ENCODE data around the gene LOXHD1. TPM values are rescaled to one million over a fixed set of nuclear protein-coding genes. Genes with fewer than 3 reads are reported as not detected.

LOXHD1 gene
- not detected for polyA plus RNA-seq (ENCODE audit: low read depth in 6 of 6)

GRCh38 chr18:46657115-46657955, at the start of gene LOXHD1:
TSS of gene LOXHD1 (minus strand) at chr18:46657220. CDS start at chr18:46657033, 187 bp downstream.
- DNase-seq (no peak), ATAC-seq (ENCODE audit: low read depth in 2 of 2) (no peak)
- Mint-ChIP-seq H3K4me3 (no peak within 1 kb of the TSS), H3K9me3 (no peaks in the 10 kb centered on the region), H3K36me3 (no peaks in the 10 kb centered on the region), H3K27ac (peak within 1 kb of the TSS in 1 of 6 donors; percentile 70), H3K27me3 (peaks cover 2 to 7% (median 5%) of the 10 kb centered on the region in 3 donors), H3K4me1 (no peaks in the 10 kb centered on the region)

- ATAC-seq (ENCODE audit: low read depth in 2 of 2), result no peak
- DNase-seq, result no peak
- H3K4me1 Mint-ChIP-seq, result no peaks in the 10 kb centered on the region
- no peak overlapping the region for H3K27ac Mint-ChIP-seq
- no peak overlapping the region for H3K4me3 Mint-ChIP-seq
- no peaks in the 10 kb centered on the region for H3K36me3 Mint-ChIP-seq
- H3K27me3 Mint-ChIP-seq, result peaks cover 0 to 8% (median 0%) of the 10 kb centered on the region in 3 donors
- no peaks in the 10 kb centered on the region for H3K9me3 Mint-ChIP-seq
These were observed 48.5 kb upstream of the LOXHD1 start for GRCh38 chr18:46705521-46705920.

DNA sequence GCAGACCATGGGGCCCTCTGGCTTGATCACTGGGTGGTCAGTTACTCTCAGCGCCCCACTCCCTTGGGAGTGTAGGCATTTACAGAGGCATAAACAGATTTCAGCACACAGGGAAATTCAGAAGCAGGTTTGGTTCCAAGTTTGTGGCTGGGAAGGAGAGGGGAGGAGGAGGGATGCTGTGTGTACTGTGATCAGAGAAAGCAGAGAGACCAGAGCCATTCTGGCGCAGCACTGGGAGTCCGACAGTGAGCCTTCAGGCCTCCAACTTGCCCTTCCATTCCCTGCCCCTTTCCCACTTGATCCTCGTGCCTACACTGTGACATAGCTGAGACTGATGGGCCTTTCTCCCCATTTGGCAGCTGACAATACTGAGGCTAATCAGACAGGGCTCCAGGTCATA, 47.8 kb upstream of the LOXHD1 start:
- Mint-ChIP-seq H3K36me3 (no peaks in the 10 kb centered on the region), H3K4me1 (no peaks in the 10 kb centered on the region), H3K27ac (no peak overlapping the region), H3K27me3 (peaks cover 0 to 8% (median 0%) of the 10 kb centered on the region in 3 donors), H3K4me3 (peak overlapping the region in 1 of 8 donors; percentile 15), H3K9me3 (no peaks in the 10 kb centered on the region)
- DNase-seq, result no peak
- no peak for ATAC-seq (ENCODE audit: low read depth in 2 of 2)

DNA sequence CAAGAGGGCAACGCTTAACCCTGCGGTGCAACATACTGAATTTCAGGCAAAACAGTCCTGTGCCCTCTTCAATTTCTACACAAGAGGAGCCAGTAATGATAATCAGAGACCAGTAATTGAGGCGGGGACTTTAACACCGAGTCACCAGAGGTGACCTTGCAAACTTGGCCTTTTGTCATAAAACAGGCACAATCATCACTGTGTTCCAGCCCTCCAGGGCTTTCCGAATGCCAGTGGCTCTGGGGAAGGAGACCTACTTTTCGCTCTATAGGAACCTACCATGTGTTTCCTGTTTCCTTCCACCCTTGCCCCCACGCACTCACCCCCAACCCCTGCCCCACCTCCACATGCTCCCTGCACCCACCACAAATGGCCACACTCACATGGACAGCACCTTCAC, 47.2 kb upstream of the LOXHD1 start:
- H3K36me3 Mint-ChIP-seq, result no peaks in the 10 kb centered on the region
- ATAC-seq (ENCODE audit: low read depth in 2 of 2) (no peak), DNase-seq (no peak)
- no peaks in the 10 kb centered on the region for H3K9me3 Mint-ChIP-seq
- H3K27ac Mint-ChIP-seq, result no peak overlapping the region
- no peaks in the 10 kb centered on the region for H3K4me1 Mint-ChIP-seq
- H3K4me3 Mint-ChIP-seq, result no peak overlapping the region
- peaks cover 0 to 3% (median 0%) of the 10 kb centered on the region in 3 donors for H3K27me3 Mint-ChIP-seq

- DNase-seq (no peak), ATAC-seq (ENCODE audit: low read depth in 2 of 2) (no peak)
- peaks cover 0 to 3% (median 0%) of the 10 kb centered on the region in 3 donors for H3K27me3 Mint-ChIP-seq
- peak overlapping the region in 2 of 6 donors; percentile 78 to 83 for H3K27ac Mint-ChIP-seq
- H3K4me3 Mint-ChIP-seq, result no peak overlapping the region
- H3K4me1 Mint-ChIP-seq, result no peaks in the 10 kb centered on the region
- H3K36me3 Mint-ChIP-seq, result peaks cover 0 to 9% of the 10 kb centered on the region in 2 donors
- H3K9me3 Mint-ChIP-seq, result peaks cover 3 to 9% (median 6%) of the 10 kb centered on the region in 7 donors
These were observed 45.5 kb upstream of the LOXHD1 start for GRCh38 chr18:46702471-46702870.

DNA sequence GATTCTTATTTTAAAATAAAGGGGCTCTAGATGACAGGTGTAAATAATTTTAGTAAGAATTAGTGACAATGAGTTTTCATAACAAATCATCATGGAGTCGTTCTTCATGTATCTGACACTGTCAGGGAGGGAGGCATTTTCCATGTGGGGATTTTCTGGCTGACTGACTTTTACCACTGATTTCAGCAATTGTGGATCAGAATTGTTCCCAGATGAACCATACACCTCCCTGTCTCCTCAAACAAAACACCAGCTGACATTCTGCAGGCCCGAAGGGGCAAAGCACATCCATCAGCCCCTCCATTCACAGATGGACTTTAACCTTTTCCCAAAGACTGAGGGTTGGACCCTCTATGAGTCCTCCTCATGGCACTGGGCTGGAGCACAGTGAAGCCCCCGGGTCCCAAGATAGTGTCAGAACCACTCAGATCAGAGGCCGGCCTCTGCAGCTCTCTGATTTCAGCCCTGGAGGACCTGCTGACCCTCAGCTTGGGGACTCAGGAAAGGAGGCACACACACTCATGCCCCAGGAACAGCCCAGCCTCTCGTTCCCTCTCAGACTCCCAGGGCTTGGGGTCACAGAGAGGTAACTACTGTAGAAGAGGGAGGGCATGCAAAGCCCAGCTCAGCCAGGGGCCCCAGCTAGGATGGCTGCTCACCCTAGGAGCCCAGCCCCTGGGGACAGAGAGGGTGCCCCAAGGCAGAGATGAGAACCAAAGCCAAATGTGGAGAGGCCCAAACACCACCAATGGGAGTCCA, 43.2 kb upstream of the LOXHD1 start:
- Mint-ChIP-seq H3K9me3 (peaks cover 3 to 11% (median 6%) of the 10 kb centered on the region in 7 donors), H3K36me3 (peaks cover 0 to 9% of the 10 kb centered on the region in 2 donors), H3K4me1 (no peaks in the 10 kb centered on the region), H3K27me3 (peaks cover 0 to 4% (median 0%) of the 10 kb centered on the region in 3 donors), H3K4me3 (no peak overlapping the region), H3K27ac (no peak overlapping the region)
- ATAC-seq (ENCODE audit: low read depth in 2 of 2) (no peak), DNase-seq (no peak)

DNA sequence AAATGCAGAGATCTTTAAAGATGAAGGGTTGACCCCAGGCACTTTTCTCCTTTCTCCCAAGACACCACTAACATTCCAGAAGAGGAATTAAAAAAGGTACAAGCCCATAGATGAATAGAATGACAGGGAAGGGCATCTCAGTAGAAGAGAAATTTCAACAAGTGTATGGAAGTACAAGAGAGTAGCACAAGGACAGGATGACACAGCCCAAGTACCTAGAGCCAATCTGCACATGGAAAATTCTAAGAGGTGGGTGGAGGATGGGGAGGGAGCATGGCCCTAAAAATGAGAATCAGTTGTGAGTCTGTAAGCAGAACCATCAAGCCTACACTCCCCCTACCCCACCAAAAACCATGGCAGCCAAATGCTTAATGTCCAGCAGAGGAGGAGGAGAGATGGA, 39.7 kb upstream of the LOXHD1 start:
- Mint-ChIP-seq H3K27me3 (peaks cover 0 to 16% (median 4%) of the 10 kb centered on the region in 3 donors), H3K4me1 (no peaks in the 10 kb centered on the region), H3K27ac (no peak overlapping the region), H3K9me3 (peaks cover 3 to 11% (median 6%) of the 10 kb centered on the region in 7 donors), H3K36me3 (peaks cover 0 to 9% of the 10 kb centered on the region in 2 donors), H3K4me3 (no peak overlapping the region)
- no peak for DNase-seq
- ATAC-seq (ENCODE audit: low read depth in 2 of 2), result no peak

DNA sequence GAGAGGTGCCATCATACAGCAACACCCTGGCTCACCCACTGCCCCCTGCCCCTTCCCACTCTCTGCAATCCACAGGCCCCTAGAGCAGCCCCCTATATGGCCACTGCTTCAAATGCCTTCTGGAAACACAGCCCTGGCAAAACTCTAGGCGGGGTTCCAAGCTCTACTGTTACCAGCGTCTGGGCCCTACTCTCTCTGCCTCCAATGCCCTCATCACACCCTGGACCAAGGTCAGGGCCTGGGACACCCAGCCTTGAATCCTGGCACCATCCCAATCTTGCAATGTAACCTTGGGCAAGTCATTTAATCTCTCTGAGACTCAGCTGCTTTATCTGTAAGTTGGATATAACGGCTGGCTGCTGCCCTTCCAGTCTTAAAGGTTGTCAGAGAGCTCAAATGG, 39.2 kb upstream of the LOXHD1 start:
- peaks cover 0 to 9% of the 10 kb centered on the region in 2 donors for H3K36me3 Mint-ChIP-seq
- peaks cover 3 to 11% (median 6%) of the 10 kb centered on the region in 7 donors for H3K9me3 Mint-ChIP-seq
- no peak for ATAC-seq (ENCODE audit: low read depth in 2 of 2)
- H3K27me3 Mint-ChIP-seq, result peaks cover 0 to 16% (median 4%) of the 10 kb centered on the region in 3 donors
- no peak for DNase-seq
- H3K4me3 Mint-ChIP-seq, result no peak overlapping the region
- H3K27ac Mint-ChIP-seq, result no peak overlapping the region
- no peaks in the 10 kb centered on the region for H3K4me1 Mint-ChIP-seq

GRCh38 chr18:46693996-46694395, 37.0 kb upstream of the LOXHD1 start:
- H3K27ac Mint-ChIP-seq, result no peak overlapping the region
- peaks cover 0 to 9% of the 10 kb centered on the region in 2 donors for H3K36me3 Mint-ChIP-seq
- no peaks in the 10 kb centered on the region for H3K4me1 Mint-ChIP-seq
- H3K9me3 Mint-ChIP-seq, result peaks cover 3 to 11% (median 6%) of the 10 kb centered on the region in 7 donors
- peaks cover 0 to 16% (median 4%) of the 10 kb centered on the region in 3 donors for H3K27me3 Mint-ChIP-seq
- no peak for DNase-seq
- H3K4me3 Mint-ChIP-seq, result no peak overlapping the region
- no peak for ATAC-seq (ENCODE audit: low read depth in 2 of 2)

- H3K27me3 Mint-ChIP-seq, result peaks cover 0 to 14% (median 0%) of the 10 kb centered on the region in 3 donors
- no peaks in the 10 kb centered on the region for H3K4me1 Mint-ChIP-seq
- ATAC-seq (ENCODE audit: low read depth in 2 of 2), result no peak
- no peaks in the 10 kb centered on the region for H3K9me3 Mint-ChIP-seq
- H3K36me3 Mint-ChIP-seq, result no peaks in the 10 kb centered on the region
- H3K4me3 Mint-ChIP-seq, result no peak overlapping the region
- DNase-seq, result no peak
- H3K27ac Mint-ChIP-seq, result no peak overlapping the region
These were observed 32.0 kb upstream of the LOXHD1 start for GRCh38 chr18:46688853-46689525.

DNA sequence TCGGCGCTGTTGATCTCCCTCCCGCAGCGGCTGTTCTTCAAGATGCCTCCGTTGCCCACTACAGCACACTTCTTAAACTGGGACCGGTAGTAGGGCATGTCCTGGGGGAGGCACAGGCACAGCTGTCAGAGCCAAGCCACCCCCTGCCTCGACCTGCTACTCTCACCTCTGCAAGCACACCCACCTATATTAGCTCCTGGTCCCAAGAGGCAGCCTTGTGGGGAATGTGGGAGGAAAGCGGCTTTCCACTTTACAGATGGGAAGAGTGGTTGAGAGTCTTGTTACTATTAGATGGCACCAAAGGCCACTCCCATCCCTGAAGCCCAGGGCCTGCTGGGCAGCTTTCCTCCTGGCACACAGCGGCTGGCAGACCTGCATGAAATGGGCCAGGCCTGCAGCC, 29.2 kb upstream of the LOXHD1 start:
- Mint-ChIP-seq H3K4me1 (peaks cover 0 to 3% (median 0%) of the 10 kb centered on the region in 3 donors), H3K36me3 (no peaks in the 10 kb centered on the region), H3K27me3 (no peaks in the 10 kb centered on the region), H3K9me3 (no peaks in the 10 kb centered on the region), H3K27ac (no peak overlapping the region), H3K4me3 (no peak overlapping the region)
- no peak for ATAC-seq (ENCODE audit: low read depth in 2 of 2)
- DNase-seq, result no peak

DNA sequence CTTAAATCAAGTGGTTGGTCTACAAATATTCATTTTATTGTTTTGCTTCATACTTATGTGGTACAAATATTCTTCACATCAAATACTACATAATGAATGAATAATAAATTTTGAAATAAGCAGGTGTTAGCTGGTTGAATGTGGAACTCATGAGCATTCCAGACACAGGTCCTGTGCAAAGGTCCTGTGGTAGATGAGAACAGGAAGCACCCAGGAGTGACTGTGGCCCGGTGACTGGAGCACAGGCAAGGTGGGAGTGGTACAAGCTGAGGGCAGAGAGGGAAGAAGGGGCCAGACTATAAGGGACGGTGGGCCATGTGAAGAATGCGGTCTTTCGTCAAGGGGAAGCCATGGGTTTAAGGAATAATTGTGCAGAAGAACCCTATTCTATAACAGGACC, 26.2 kb upstream of the LOXHD1 start:
- H3K27me3 Mint-ChIP-seq, result no peaks in the 10 kb centered on the region
- H3K4me1 Mint-ChIP-seq, result peaks cover 0 to 6% (median 0%) of the 10 kb centered on the region in 3 donors
- ATAC-seq (ENCODE audit: low read depth in 2 of 2) (no peak), DNase-seq (no peak)
- no peak overlapping the region for H3K4me3 Mint-ChIP-seq
- no peaks in the 10 kb centered on the region for H3K36me3 Mint-ChIP-seq
- no peaks in the 10 kb centered on the region for H3K9me3 Mint-ChIP-seq
- H3K27ac Mint-ChIP-seq, result no peak overlapping the region
